SK-N-SH treated with all-trans-retinoic acid at 6 μM for 48 hours (cell line): ENCODE results near the gene SLC25A31.
A peak's percentile ranks its signal among the peaks of the same experiment; 100 is the strongest.

Source experiments
- ATAC-seq: fragments of 200-7000 bp; cut with Tn5 transposase; 3 replicates; pipeline ENCODE4 v1.9.1; 2020; ENCODE audit warnings: mild to moderate bottlenecking, moderate library complexity
- ARNTL ChIP-seq: fragments of 450-650 bp; formaldehyde crosslinking; IDR thresholded peaks from 2 replicates; pipeline ENCODE4 v1.5.0; 2020; ENCODE audit warnings: low read depth, mild to moderate bottlenecking, moderate library complexity, borderline replicate concordance
- BACH2 ChIP-seq: fragments of 250-450 bp; sonication (Bioruptor Pico); IDR thresholded peaks from 2 replicates; pipeline ENCODE4 v1.9.0; 2021; ENCODE audit warnings: mild to moderate bottlenecking, borderline replicate concordance
- CSDC2 ChIP-seq: fragments of 250-450 bp; sonication (Bioruptor Pico); IDR thresholded peaks from 2 replicates; pipeline ENCODE4 v1.5.0; 2020; ENCODE audit warnings: mild to moderate bottlenecking, moderate library complexity
- CSRNP3 ChIP-seq: fragments of 250-450 bp; sonication (Bioruptor Pico); IDR thresholded peaks from 2 replicates; pipeline ENCODE4 v1.5.1; 2021; ENCODE audit warnings: mild to moderate bottlenecking, moderate library complexity
- ESRRG ChIP-seq: fragments of 250-450 bp; sonication (Bioruptor Pico); IDR thresholded peaks from 2 replicates; pipeline ENCODE4 v1.6.1; 2021; ENCODE audit warnings: mild to moderate bottlenecking
- GLIS3 ChIP-seq: fragments of 250-450 bp; sonication (Bioruptor Pico); IDR thresholded peaks from 2 replicates; pipeline ENCODE4 v1.5.0; 2020; ENCODE audit warnings: mild to moderate bottlenecking, moderate library complexity
- ISL1 ChIP-seq: fragments of 250-450 bp; sonication (Bioruptor Pico); IDR thresholded peaks from 2 replicates; pipeline ENCODE4 v2.1.2; 2022; ENCODE audit warnings: mild to moderate bottlenecking, moderate library complexity
- OSR1 ChIP-seq: fragments of 250-450 bp; sonication (Bioruptor Pico); IDR thresholded peaks from 2 replicates; pipeline ENCODE4 v1.8.0; 2022; ENCODE audit warnings: moderate library complexity, mild to moderate bottlenecking, inconsistent platforms
- PPARA ChIP-seq: fragments of 250-450 bp; sonication (Bioruptor Pico); IDR thresholded peaks from 2 replicates; pipeline ENCODE4 v1.5.0; 2020; ENCODE audit warnings: mild to moderate bottlenecking, borderline replicate concordance
- RARB ChIP-seq: fragments of 250-450 bp; sonication (Bioruptor Pico); IDR thresholded peaks from 2 replicates; pipeline ENCODE4 v1.8.0; 2021; ENCODE audit warnings: mild to moderate bottlenecking, moderate library complexity
- SNAI2 ChIP-seq: fragments of 250-450 bp; sonication (Bioruptor Pico); IDR thresholded peaks from 2 replicates; pipeline ENCODE4 v1.5.0; 2020; ENCODE audit warnings: mild to moderate bottlenecking, moderate library complexity
- TCF4 ChIP-seq: fragments of 250-450 bp; sonication (Bioruptor Pico); IDR thresholded peaks from 2 replicates; pipeline ENCODE4 v1.8.0; 2021; ENCODE audit warnings: mild to moderate bottlenecking, moderate library complexity, borderline replicate concordance
- TOX ChIP-seq: fragments of 250-450 bp; sonication (Bioruptor Pico); IDR thresholded peaks from 2 replicates; pipeline ENCODE4 v1.8.0; 2021; ENCODE audit warnings: mild to moderate bottlenecking, moderate library complexity, borderline replicate concordance
- TSHZ2 ChIP-seq: fragments of 250-450 bp; sonication (Bioruptor Pico); IDR thresholded peaks from 2 replicates; pipeline ENCODE4 v1.5.0; 2020; ENCODE audit warnings: mild to moderate bottlenecking, moderate library complexity
- ZC3H10 ChIP-seq: fragments of 250-450 bp; sonication (Bioruptor Pico); IDR thresholded peaks from 2 replicates; pipeline ENCODE4 v1.5.1; 2021; ENCODE audit warnings: mild to moderate bottlenecking, moderate library complexity
- ZFP3 ChIP-seq: fragments of 250-450 bp; sonication (Bioruptor Pico); IDR thresholded peaks from 2 replicates; pipeline ENCODE4 v1.5.0; 2020; ENCODE audit warnings: mild to moderate bottlenecking, moderate library complexity
- ZFP30 ChIP-seq: fragments of 450-650 bp; formaldehyde crosslinking; IDR thresholded peaks from 2 replicates; pipeline ENCODE4 v1.5.0; 2022; ENCODE audit warnings: mild to moderate bottlenecking, moderate library complexity
- ZNF565 ChIP-seq: fragments of 450-650 bp; formaldehyde crosslinking; conservative IDR thresholded peaks from 2 replicates; pipeline ENCODE4 v1.5.0; 2020; ENCODE audit warnings: low read depth, mild to moderate bottlenecking, moderate library complexity
- ZNF8 ChIP-seq: fragments of 450-650 bp; formaldehyde crosslinking; IDR thresholded peaks from 2 replicates; pipeline ENCODE4 v1.5.0; 2020; ENCODE audit warnings: mild to moderate bottlenecking, moderate library complexity
- TF ChIP-seq, protein P1 (sequence below): fragments of 250-450 bp; sonication (Bioruptor Pico); IDR thresholded peaks from 2 replicates; pipeline ENCODE4 v1.5.1; 2020; ENCODE audit warnings: low read depth, mild to moderate bottlenecking, moderate library complexity
- TF ChIP-seq, protein P2 (sequence below): fragments of 250-450 bp; sonication (Bioruptor Pico); IDR thresholded peaks from 2 replicates; pipeline ENCODE4 v1.8.0; 2021; ENCODE audit warnings: low read depth, mild to moderate bottlenecking, moderate library complexity, borderline replicate concordance

The SLC25A31 gene

GRCh38 chr4:127781300-127782024, 51.3 kb downstream of the SLC25A31 start:
- ATAC-seq = peak; percentile 49
- TF ChIP-seq ZC3H10 (CRISPR knock-in tag) = no peak
- TF ChIP-seq CSDC2 (CRISPR knock-in tag) = no peak
- TF ChIP-seq, protein P1, sequence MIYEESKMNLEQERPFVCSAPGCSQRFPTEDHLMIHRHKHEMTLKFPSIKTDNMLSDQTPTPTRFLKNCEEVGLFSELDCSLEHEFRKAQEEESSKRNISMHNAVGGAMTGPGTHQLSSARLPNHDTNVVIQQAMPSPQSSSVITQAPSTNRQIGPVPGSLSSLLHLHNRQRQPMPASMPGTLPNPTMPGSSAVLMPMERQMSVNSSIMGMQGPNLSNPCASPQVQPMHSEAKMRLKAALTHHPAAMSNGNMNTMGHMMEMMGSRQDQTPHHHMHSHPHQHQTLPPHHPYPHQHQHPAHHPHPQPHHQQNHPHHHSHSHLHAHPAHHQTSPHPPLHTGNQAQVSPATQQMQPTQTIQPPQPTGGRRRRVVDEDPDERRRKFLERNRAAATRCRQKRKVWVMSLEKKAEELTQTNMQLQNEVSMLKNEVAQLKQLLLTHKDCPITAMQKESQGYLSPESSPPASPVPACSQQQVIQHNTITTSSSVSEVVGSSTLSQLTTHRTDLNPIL (CRISPR knock-in tag) = no peak
- TF ChIP-seq TOX = no peak
- TF ChIP-seq ZNF8 (CRISPR knock-in tag) = no peak
- no peak for TF ChIP-seq ARNTL (CRISPR knock-in tag)
- no peak for TF ChIP-seq CSRNP3
- no peak for TF ChIP-seq ISL1
- no peak for TF ChIP-seq OSR1 (CRISPR knock-in tag)
- TF ChIP-seq PPARA = no peak
- TF ChIP-seq, protein P2, sequence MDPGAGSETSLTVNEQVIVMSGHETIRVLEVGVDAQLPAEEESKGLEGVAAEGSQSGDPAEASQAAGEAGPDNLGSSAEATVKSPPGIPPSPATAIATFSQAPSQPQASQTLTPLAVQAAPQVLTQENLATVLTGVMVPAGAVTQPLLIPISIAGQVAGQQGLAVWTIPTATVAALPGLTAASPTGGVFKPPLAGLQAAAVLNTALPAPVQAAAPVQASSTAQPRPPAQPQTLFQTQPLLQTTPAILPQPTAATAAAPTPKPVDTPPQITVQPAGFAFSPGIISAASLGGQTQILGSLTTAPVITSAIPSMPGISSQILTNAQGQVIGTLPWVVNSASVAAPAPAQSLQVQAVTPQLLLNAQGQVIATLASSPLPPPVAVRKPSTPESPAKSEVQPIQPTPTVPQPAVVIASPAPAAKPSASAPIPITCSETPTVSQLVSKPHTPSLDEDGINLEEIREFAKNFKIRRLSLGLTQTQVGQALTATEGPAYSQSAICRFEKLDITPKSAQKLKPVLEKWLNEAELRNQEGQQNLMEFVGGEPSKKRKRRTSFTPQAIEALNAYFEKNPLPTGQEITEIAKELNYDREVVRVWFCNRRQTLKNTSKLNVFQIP (CRISPR knock-in tag) = no peak

- TF ChIP-seq RARB (CRISPR knock-in tag) (no peak), OSR1 (CRISPR knock-in tag) (no peak), ZFP30 (CRISPR knock-in tag) (no peak), ISL1 (no peak), ZC3H10 (CRISPR knock-in tag) (no peak), ZNF8 (CRISPR knock-in tag) (no peak), TCF4 (CRISPR knock-in tag) (no peak), TSHZ2 (CRISPR knock-in tag) (no peak), SNAI2 (CRISPR knock-in tag) (no peak), CSDC2 (CRISPR knock-in tag) (no peak), TOX (no peak), ZFP3 (CRISPR knock-in tag) (no peak), BACH2 (no peak), ESRRG (CRISPR knock-in tag) (no peak), GLIS3 (CRISPR knock-in tag) (no peak), ZNF565 (CRISPR knock-in tag) (no peak), CSRNP3 (no peak)
- TF ChIP-seq, protein P2 (CRISPR knock-in tag) = no peak
- TF ChIP-seq, protein P1 (CRISPR knock-in tag) = no peak
- TF ChIP-seq, all 23 proteins: peak for 0
- ATAC-seq = peak; percentile 97; the same call in 2 of the 3 replicates
These were observed 51.8 kb downstream of the SLC25A31 start for GRCh38 chr4:127782025-127782274.
